Activated naive CD4-positive, alpha-beta T cell treated with anti-CD3 and anti-CD28 coated beads, Interleukin-2, amount 50 U/mL, for 72 hours (primary cell): ENCODE data around the gene RABL6. TPM values are rescaled to one million over a fixed set of nuclear protein-coding genes. Genes with fewer than 3 reads are reported as not detected.
"Not testable (repeated sequence)": the region's sequence is repeated elsewhere in the genome, so short reads cannot be mapped to it uniquely, and the experiment has no call there.

Source experiments
- ATAC-seq, 2 donors: fragments of 150-1000 bp; cut with Tn5 transposase; 2 replicates each; pipeline ENCODE4 v1.10.0; 2021; ENCODE audit warnings: mild to moderate bottlenecking in 2 of 2, moderate library complexity in 2 of 2
- DNase-seq, 2 donors: peaks; one replicate each; pipeline ENCODE4 v3.0.0; 2021 to 2022; ENCODE audit warnings: low spot score in 2 of 2
- H3K27ac Mint-ChIP-seq, 2 donors: one replicate each; pipeline ENCODE4 v1.8.0; 2022; ENCODE audit warnings: mild to moderate bottlenecking in 2 of 2, mixed read lengths in 2 of 2
- H3K36me3 Mint-ChIP-seq, 2 donors: one replicate each; pipeline ENCODE4 v1.8.0; 2022; ENCODE audit warnings: mixed read lengths in 2 of 2
- H3K9me3 Mint-ChIP-seq, 2 donors: one replicate each; pipeline ENCODE4 v1.8.0; 2022; ENCODE audit warnings: mixed read lengths in 2 of 2
- total RNA-seq, 2 donors: library from RNA; stranded (reverse); gene quantifications; one replicate each; pipeline ENCODE4 v1.2.3, GENCODE V29; 2022

Gene RABL6
- total RNA-seq, 2 donors from 2014 or later: 79.3 to 101 TPM

DNA sequence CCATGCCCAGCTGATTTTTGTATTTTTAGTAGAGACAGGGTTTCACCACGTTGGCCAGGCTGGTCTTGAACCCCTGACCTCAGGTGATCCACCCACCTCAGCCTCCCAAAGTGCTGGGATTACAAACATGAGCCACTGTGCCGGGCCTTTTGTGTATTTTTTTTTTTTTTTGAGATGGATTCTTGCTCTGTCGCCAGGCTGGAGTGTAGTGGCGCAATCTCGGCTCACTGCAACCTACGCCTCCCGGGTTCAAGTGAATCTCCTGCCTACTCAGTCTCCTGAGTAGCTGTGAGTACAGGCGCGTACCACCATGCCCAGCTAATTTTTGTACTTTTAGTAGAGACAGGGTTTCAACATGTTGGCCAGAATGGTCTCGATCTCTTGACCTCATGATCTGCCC is 75.9 kb downstream of the RABL6 start:
- H3K36me3 Mint-ChIP-seq, DNase-seq, H3K9me3 Mint-ChIP-seq, ATAC-seq: not testable (repeated sequence)
- peak overlapping the region; percentile 88 to 93 for H3K27ac Mint-ChIP-seq

DNA sequence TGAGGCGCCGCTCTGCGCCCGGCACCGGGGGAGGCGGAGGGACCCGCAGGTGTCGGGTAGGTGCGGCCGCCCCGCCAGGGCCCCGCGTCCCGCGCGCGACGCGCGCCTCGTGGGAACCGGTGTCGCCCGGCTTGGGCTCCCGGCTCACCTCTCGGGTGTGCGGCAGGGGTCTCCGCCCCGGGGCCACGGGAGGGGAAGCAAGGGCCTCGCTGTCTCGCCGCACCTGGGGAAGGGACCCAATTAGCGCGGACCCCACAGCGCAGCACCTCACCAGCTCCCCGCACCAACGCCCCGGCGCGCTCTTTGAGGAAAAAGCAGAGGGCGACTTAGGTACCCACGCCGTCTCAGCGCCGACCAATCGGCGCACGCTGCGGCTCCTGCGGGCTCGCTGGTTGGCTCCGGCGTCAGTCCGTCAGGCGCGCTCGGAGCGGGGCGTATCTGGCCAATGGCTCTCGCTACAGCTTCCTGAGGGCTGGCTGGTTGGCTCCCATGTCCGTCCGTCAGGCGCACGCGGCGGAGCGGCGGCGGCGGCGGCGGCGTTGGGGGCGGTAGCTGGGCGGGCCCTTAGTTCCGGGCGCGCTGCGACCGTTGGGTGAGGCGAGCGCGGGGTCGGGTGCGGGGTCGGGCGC is 78.3 kb downstream of the RABL6 start, which contains the start of gene TRAF2:
TSS of gene TRAF2 (plus strand) at position 567 of the 629 bp plus-strand sequence. CDS start 12,225 bp downstream, outside the sequence.
- peak; percentile 81 to 89 for ATAC-seq
- peak within 1 kb of the TSS; percentile 74 to 88 for H3K27ac Mint-ChIP-seq
- no peaks in the 10 kb centered on the region for H3K9me3 Mint-ChIP-seq
- peak; percentile 99 to 100 for DNase-seq
- peaks cover 6 to 13% of the 10 kb centered on the region in 2 donors for H3K36me3 Mint-ChIP-seq

- ATAC-seq (peak in 1 of 2 donors; percentile 21), DNase-seq (peak; percentile 39 to 69)
- Mint-ChIP-seq H3K9me3 (no peaks in the 10 kb centered on the region), H3K27ac (peak overlapping the region; percentile 54 to 88), H3K36me3 (peaks cover 6 to 13% of the 10 kb centered on the region in 2 donors)
Measured at GRCh38 chr9:136886610-136887597, 79.2 kb downstream of the RABL6 start.

GRCh38 chr9:136888454-136888853 is 80.7 kb downstream of the RABL6 start:
- no peaks in the 10 kb centered on the region for H3K9me3 Mint-ChIP-seq
- peaks cover 6 to 13% of the 10 kb centered on the region in 2 donors for H3K36me3 Mint-ChIP-seq
- H3K27ac Mint-ChIP-seq: no peak overlapping the region
- DNase-seq: no peak
- ATAC-seq: no peak

DNA sequence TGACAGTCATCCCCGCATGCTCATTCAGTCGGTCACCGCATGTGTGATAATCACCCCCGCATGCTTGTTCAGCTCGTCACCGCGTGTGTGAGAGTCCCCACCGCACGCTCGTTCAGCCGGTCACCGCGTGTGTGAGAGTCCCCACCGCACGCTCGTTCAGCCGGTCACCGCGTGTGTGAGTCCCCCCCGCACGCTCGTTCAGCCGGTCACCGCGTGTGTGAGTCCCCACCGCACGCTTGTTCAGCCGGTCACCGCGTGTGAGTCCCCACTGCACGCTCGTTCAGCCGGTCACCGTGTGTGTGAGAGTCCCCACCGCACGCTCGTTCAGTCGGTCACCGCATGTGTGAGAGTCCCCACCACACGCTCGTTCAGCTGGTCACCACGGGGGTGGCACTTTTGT is 82.1 kb downstream of the RABL6 start:
- no peak for ATAC-seq
- no peak overlapping the region for H3K27ac Mint-ChIP-seq
- DNase-seq: no peak

GRCh38 chr9:136890661-136891060 is 82.9 kb downstream of the RABL6 start:
- peaks cover 13 to 17% of the 10 kb centered on the region in 2 donors for H3K36me3 Mint-ChIP-seq
- no peak overlapping the region for H3K27ac Mint-ChIP-seq
- H3K9me3 Mint-ChIP-seq: no peaks in the 10 kb centered on the region
- ATAC-seq (no peak), DNase-seq (no peak)

More for the DNA sequence above, 82.1 kb downstream of the RABL6 start:
- Mint-ChIP-seq H3K36me3 (peaks cover 13 to 14% of the 10 kb centered on the region in 2 donors), H3K9me3 (no peaks in the 10 kb centered on the region)

Other genes with a start within 250 kb of the RABL6 start
- 1 to 10 TPM in 1 of 2 donors, under 1 TPM in 1; 0.61 to 1.6 TPM for gene EGFL7, start 145.0 kb upstream of the RABL6 start, total RNA-seq
- 10 to 100 TPM in 1 of 2 donors, 1 to 10 TPM in 1; 7.4 to 18.9 TPM for gene AGPAT2, start 120.5 kb upstream of the RABL6 start, total RNA-seq
- under 1 TPM in 1 of 2 donors, not detected in 1; 0.37 TPM for gene DIPK1B, start 95.4 kb upstream of the RABL6 start, total RNA-seq
- gene LCN10, start 65.0 kb upstream of the RABL6 start, total RNA-seq: 1 to 10 TPM in 1 of 2 donors, under 1 TPM in 1; 0.89 to 1.6 TPM
- gene LCN6, start 59.4 kb upstream of the RABL6 start, total RNA-seq: not detected
- not detected for gene LCN8, start 49.7 kb upstream of the RABL6 start, total RNA-seq
- gene LCN15, start 43.4 kb upstream of the RABL6 start, total RNA-seq: not detected
- gene TMEM141, start 16.6 kb upstream of the RABL6 start, total RNA-seq: 10 to 100 TPM; 31.1 to 46.8 TPM
- 1 to 10 TPM in 1 of 2 donors, under 1 TPM in 1; 0.18 to 1.3 TPM for gene CCDC183, start 11.6 kb upstream of the RABL6 start, total RNA-seq
- 1 to 10 TPM; 3.7 to 6.7 TPM for gene AJM1, start 34.5 kb downstream of the RABL6 start, total RNA-seq
- gene PHPT1, start 41.5 kb downstream of the RABL6 start, total RNA-seq: 100 to 1,000 TPM; 129 to 167 TPM
- gene MAMDC4, start 44.4 kb downstream of the RABL6 start, total RNA-seq: 10 to 100 TPM; 17.7 to 21.5 TPM
- 100 to 1,000 TPM; 272 to 274 TPM for gene EDF1, start 58.4 kb downstream of the RABL6 start, total RNA-seq
- 10 to 100 TPM; 53.7 to 56.5 TPM for gene TRAF2, start 78.6 kb downstream of the RABL6 start, total RNA-seq
- 100 to 1,000 TPM in 1 of 2 donors, 10 to 100 TPM in 1; 66.9 to 107 TPM for gene FBXW5, start 136.8 kb downstream of the RABL6 start, total RNA-seq
- gene C8G, start 137.3 kb downstream of the RABL6 start, total RNA-seq: 1 to 10 TPM; 1.5 to 2.5 TPM
- gene LCN12, start 144.3 kb downstream of the RABL6 start, total RNA-seq: 1 to 10 TPM in 1 of 2 donors, under 1 TPM in 1; 0.64 to 2.0 TPM
- gene PTGDS, start 169.6 kb downstream of the RABL6 start, total RNA-seq: not detected
- gene LCNL1, start 175.0 kb downstream of the RABL6 start, total RNA-seq: not detected
- 10 to 100 TPM; 36.7 to 64.5 TPM for gene PAXX, start 184.5 kb downstream of the RABL6 start, total RNA-seq
- gene CLIC3, start 188.6 kb downstream of the RABL6 start, total RNA-seq: not detected
- gene ABCA2, start 220.3 kb downstream of the RABL6 start, total RNA-seq: 10 to 100 TPM; 17.8 to 21.9 TPM
- 1 to 10 TPM; 1.4 to 1.6 TPM for gene FUT7, start 224.1 kb downstream of the RABL6 start, total RNA-seq
- gene NPDC1, start 238.2 kb downstream of the RABL6 start, total RNA-seq: 10 to 100 TPM; 29.4 to 34.2 TPM
- under 1 TPM in 1 of 2 donors, not detected in 1; 0.27 TPM for gene ENTPD2, start 246.1 kb downstream of the RABL6 start, total RNA-seq